Astrocyte (in vitro differentiated cells and primary cell): ENCODE data around the gene CBLN2.

ENCODE experiments used
- CTCF ChIP-seq: IDR thresholded peaks from 2 replicates; pipeline ENCODE4 v1.5.1; 2011; ENCODE audit warnings: low read depth, mild to moderate bottlenecking, inconsistent platforms, low read length, moderate library complexity; ENCODE audit not compliant: insufficient read depth
- EZH2 ChIP-seq: IDR thresholded peaks from 2 replicates; pipeline ENCODE4 v1.6.1; 2012; ENCODE audit warnings: mild to moderate bottlenecking, low read length, inconsistent platforms; ENCODE audit not compliant: insufficient read depth

DNA sequence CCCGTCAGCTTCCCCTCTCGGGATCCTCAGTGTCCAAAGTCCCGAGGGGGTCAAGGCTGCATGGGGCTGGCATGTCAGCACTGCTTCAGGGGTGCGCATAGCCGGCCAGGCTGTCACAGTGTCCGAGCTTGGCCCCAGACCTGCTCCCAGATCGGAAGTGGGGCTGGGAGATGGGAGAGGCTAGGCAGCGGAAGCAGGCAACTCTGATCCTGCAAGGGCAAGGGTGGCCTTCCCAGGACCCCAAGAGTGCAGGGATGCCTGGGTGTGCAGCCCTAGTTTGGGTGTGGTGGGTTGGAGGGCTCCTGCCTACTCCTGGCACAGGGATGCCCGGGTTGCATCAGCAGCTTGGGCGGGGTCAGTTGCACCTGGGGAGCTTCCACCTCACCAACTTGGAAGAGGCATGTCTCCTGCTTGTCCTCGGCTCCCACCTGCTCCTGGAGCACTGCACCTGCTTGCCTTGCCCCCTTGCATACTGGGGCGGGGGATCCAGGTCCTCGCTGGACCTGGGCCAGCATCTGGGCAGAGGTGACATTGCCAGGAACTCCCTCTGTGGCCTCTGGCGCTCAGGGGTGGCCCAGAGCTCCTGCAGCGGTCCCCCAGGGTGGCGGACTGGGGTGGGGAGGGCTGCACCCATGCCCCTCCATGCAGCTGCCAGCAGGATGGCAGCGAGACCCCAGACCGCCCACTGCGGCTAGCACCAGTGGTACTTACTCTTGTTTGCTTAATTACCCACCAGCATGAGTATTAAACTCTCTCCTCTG, 41.3 kb downstream of the CBLN2 start:
- TF ChIP-seq CTCF (no peak), EZH2 (no peak)
